IMR-90 (cell line): ENCODE results near the gene GNB5.

Experiments used
- CEBPB ChIP-seq: IDR thresholded peaks from 2 replicates; pipeline ENCODE4 v1.6.1; 2012; ENCODE audit warnings: low read depth, low read length, improper control_type of control experiment
- MAFK ChIP-seq: IDR thresholded peaks from 2 replicates; pipeline ENCODE4 v1.6.1; 2012; ENCODE audit warnings: low read depth, low read length, improper control_type of control experiment
- POLR2A ChIP-seq: IDR thresholded peaks from 2 replicates; pipeline ENCODE4 v1.6.1; 2012; ENCODE audit warnings: mild to moderate bottlenecking, low read depth, low read length
- RCOR1 ChIP-seq: IDR thresholded peaks from 2 replicates; pipeline ENCODE4 v1.6.1; 2012; ENCODE audit warnings: mild to moderate bottlenecking, low read length, improper control_type of control experiment; ENCODE audit not compliant: insufficient replicate concordance
- RFX5 ChIP-seq: IDR thresholded peaks from 2 replicates; pipeline ENCODE4 v1.8.0; 2012; ENCODE audit warnings: low read depth, mild to moderate bottlenecking, low read length, moderate library complexity
- TF ChIP-seq, protein P1 (sequence below): conservative IDR thresholded peaks from 2 replicates; pipeline ENCODE4 v1.5.1; 2012; ENCODE audit warnings: mild to moderate bottlenecking, low read depth, low read length, improper control_type of control experiment
- TF ChIP-seq, protein P2 (sequence below): fragments of 150-350 bp; IDR thresholded peaks from 2 replicates; pipeline ENCODE4 v1.6.1; 2017; ENCODE audit warnings: mild to moderate bottlenecking, antibody characterized with exemption, low read length, low read depth
- TF ChIP-seq, protein P3 (sequence below): fragments of 150-350 bp; IDR thresholded peaks from 2 replicates; pipeline ENCODE4 v1.6.1; 2016; ENCODE audit warnings: low read depth, mild to moderate bottlenecking, low read length, moderate library complexity, borderline replicate concordance

DNA sequence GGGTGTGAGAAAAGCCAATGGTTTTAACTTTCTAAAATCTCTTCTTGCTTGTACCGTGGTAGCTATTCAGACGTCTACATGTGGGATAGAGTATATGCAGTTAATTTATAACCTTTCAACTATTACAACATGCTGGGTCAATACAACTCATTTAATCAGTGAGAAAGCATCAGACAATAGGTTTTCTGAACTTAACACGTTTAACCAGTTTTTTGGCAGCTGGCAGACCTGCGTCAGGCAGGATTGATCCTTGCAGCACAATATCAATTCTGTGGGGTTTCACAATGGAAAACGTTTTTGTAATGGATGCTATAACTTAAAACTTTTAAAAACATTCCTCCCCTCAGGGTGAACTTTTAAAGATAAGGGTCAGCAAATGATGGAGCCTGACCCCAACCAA is 6.5 kb downstream of the GNB5 start:
- TF ChIP-seq, protein P1, sequence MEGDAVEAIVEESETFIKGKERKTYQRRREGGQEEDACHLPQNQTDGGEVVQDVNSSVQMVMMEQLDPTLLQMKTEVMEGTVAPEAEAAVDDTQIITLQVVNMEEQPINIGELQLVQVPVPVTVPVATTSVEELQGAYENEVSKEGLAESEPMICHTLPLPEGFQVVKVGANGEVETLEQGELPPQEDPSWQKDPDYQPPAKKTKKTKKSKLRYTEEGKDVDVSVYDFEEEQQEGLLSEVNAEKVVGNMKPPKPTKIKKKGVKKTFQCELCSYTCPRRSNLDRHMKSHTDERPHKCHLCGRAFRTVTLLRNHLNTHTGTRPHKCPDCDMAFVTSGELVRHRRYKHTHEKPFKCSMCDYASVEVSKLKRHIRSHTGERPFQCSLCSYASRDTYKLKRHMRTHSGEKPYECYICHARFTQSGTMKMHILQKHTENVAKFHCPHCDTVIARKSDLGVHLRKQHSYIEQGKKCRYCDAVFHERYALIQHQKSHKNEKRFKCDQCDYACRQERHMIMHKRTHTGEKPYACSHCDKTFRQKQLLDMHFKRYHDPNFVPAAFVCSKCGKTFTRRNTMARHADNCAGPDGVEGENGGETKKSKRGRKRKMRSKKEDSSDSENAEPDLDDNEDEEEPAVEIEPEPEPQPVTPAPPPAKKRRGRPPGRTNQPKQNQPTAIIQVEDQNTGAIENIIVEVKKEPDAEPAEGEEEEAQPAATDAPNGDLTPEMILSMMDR: no peak
- TF ChIP-seq MAFK (no peak), RFX5 (no peak), POLR2A (no peak), CEBPB (no peak), RCOR1 (no peak)
- TF ChIP-seq, protein P2, sequence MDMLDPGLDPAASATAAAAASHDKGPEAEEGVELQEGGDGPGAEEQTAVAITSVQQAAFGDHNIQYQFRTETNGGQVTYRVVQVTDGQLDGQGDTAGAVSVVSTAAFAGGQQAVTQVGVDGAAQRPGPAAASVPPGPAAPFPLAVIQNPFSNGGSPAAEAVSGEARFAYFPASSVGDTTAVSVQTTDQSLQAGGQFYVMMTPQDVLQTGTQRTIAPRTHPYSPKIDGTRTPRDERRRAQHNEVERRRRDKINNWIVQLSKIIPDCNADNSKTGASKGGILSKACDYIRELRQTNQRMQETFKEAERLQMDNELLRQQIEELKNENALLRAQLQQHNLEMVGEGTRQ: no peak
- TF ChIP-seq, protein P3, sequence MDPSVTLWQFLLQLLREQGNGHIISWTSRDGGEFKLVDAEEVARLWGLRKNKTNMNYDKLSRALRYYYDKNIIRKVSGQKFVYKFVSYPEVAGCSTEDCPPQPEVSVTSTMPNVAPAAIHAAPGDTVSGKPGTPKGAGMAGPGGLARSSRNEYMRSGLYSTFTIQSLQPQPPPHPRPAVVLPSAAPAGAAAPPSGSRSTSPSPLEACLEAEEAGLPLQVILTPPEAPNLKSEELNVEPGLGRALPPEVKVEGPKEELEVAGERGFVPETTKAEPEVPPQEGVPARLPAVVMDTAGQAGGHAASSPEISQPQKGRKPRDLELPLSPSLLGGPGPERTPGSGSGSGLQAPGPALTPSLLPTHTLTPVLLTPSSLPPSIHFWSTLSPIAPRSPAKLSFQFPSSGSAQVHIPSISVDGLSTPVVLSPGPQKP: no peak
